Measurements from ENCODE around the gene HPSE2. TPM values are rescaled to one million over a fixed set of nuclear protein-coding genes. Genes with fewer than 3 reads are reported as not detected.
"Not testable (repeated sequence)": the region's sequence is repeated elsewhere in the genome, so short reads cannot be mapped to it uniquely, and the experiment has no call there.

HPSE2 gene
- total RNA-seq, 2 experiments from 2014 or later = not detected

- intact Hi-C loops (cut with micrococcal nuclease) = no loop called here
- ChIA-PET POLR2A (no interaction called here), CTCF (no interaction called here)
- Mint-ChIP-seq H3K27me3 (peaks cover 6% of the 10 kb centered on the region), H3K4me1 (ENCODE audit: low read depth) (no peaks in the 10 kb centered on the region), H3K36me3 (ENCODE audit: low read depth) (no peaks in the 10 kb centered on the region), H3K9me3 (no peaks in the 10 kb centered on the region), H3K4me3 (no peak overlapping the region), H3K27ac (no peak overlapping the region)
- ATAC-seq (no peak), DNase-seq (no peak)
- TF ChIP-seq, protein P1, sequence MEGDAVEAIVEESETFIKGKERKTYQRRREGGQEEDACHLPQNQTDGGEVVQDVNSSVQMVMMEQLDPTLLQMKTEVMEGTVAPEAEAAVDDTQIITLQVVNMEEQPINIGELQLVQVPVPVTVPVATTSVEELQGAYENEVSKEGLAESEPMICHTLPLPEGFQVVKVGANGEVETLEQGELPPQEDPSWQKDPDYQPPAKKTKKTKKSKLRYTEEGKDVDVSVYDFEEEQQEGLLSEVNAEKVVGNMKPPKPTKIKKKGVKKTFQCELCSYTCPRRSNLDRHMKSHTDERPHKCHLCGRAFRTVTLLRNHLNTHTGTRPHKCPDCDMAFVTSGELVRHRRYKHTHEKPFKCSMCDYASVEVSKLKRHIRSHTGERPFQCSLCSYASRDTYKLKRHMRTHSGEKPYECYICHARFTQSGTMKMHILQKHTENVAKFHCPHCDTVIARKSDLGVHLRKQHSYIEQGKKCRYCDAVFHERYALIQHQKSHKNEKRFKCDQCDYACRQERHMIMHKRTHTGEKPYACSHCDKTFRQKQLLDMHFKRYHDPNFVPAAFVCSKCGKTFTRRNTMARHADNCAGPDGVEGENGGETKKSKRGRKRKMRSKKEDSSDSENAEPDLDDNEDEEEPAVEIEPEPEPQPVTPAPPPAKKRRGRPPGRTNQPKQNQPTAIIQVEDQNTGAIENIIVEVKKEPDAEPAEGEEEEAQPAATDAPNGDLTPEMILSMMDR (IDR thresholded peaks at IDR 0.05) = no peak
Measured at GRCh38 chr10:98509745-98510144, 725.9 kb downstream of the HPSE2 start.

DNA sequence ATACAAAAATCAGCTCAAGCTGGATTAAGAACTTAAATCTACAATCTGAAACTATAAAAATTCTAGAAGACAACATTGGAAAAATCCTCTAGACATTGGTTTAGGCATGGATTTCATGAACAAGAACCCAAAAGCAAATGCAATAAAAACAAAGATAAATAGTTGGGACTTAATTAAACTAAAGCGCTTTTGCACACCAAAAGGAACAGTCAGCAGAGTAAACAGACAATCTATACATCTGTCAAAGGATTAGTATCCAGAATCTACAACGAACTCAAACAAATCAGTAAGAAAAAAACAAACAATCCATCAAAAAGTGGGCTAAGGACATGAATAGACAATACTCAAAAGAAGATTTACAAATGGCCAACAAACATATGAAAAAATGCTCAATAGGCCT is 733.1 kb downstream of the HPSE2 start:
- intact Hi-C loops (cut with micrococcal nuclease); ATAC-seq; H3K9me3 Mint-ChIP-seq; POLR2A ChIA-PET; H3K27ac Mint-ChIP-seq; H3K36me3 Mint-ChIP-seq (ENCODE audit: low read depth); H3K4me3 Mint-ChIP-seq; H3K4me1 Mint-ChIP-seq (ENCODE audit: low read depth); DNase-seq; CTCF ChIA-PET: not testable (repeated sequence)
- H3K27me3 Mint-ChIP-seq = peaks cover 27% of the 10 kb centered on the region

DNA sequence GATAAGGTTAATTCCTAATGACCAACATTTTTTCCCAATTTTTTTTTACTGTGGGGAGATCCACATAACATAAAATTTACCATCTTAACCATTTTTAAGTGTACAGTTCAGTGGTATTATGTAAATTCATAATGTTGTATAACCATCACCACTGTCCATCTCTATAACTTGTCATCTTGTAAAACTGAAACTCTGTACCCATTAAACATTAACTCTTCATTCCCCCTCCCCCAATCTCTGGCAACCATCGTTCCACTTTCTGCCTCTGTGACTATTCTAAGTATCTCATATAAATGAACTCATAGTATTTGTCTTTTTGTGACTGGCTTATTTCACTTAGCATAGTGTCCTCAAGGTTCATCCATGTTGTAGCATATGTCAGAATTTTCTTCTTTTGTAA is 742.9 kb downstream of the HPSE2 start:
- no peaks in the 10 kb centered on the region for H3K4me1 Mint-ChIP-seq (ENCODE audit: low read depth)
- ChIA-PET POLR2A (no interaction called here), CTCF (no interaction called here)
- peaks cover 8% of the 10 kb centered on the region for H3K27me3 Mint-ChIP-seq
- intact Hi-C loops (cut with micrococcal nuclease) = no loop called here
- DNase-seq (no peak), ATAC-seq (no peak)
- no peak overlapping the region for H3K27ac Mint-ChIP-seq
- no peak overlapping the region for H3K4me3 Mint-ChIP-seq
- TF ChIP-seq, protein P1 (IDR thresholded peaks at IDR 0.05) = no peak
- peaks cover 15% of the 10 kb centered on the region for H3K9me3 Mint-ChIP-seq
- H3K36me3 Mint-ChIP-seq (ENCODE audit: low read depth) = no peaks in the 10 kb centered on the region

DNA sequence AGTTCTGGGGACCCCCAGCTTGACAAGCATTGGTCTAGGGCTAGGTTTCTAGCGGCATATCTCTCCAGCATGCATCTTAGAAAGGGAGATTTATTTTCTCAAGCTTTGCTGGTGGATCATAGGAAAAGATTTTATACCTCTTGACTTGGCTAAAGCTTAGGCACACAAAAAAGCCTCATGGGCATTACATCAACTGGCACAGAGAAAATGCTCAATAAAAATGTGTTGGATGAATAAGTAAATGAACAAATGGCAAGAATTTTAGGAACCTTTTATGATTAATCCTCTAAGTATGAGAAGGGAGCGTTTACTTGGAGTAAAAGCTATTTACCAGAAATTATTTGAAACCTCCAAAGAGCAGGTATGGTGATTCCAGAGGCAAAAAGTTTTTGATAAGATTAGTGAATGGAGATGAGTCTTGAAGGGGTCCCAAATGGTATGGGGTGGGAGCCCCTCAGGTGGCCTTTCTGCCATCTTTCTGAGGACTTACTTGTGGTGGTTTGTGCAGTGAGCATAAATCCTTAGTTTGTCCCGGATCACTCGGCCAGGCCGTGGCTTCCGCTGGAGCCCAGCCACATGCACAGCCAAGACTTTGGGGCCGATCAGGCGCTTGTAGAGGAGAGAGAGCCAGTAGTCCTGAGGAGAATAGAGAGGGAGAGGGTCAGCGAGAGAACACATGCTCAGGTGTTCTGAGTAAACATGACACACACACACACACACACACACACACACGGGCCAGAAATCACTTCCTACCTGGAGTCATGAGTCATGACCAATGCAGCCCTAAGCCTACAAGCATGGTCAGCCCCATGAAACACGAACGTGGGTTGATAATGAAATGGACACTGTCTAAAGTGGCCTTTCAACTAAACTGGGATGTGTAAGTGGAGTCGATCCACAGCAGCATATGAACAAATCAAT is 745.8 kb downstream of the HPSE2 start:
- no peaks in the 10 kb centered on the region for H3K36me3 Mint-ChIP-seq (ENCODE audit: low read depth)
- H3K27ac Mint-ChIP-seq = no peak overlapping the region
- DNase-seq = no peak
- CTCF ChIA-PET = no interaction called here
- no peak overlapping the region for H3K4me3 Mint-ChIP-seq
- peaks cover 4% of the 10 kb centered on the region for H3K27me3 Mint-ChIP-seq
- no peaks in the 10 kb centered on the region for H3K4me1 Mint-ChIP-seq (ENCODE audit: low read depth)
- intact Hi-C loops (cut with micrococcal nuclease) = no loop called here
- TF ChIP-seq, protein P1 (IDR thresholded peaks at IDR 0.05) = no peak
- POLR2A ChIA-PET = no interaction called here
- ATAC-seq = no peak
- no peaks in the 10 kb centered on the region for H3K9me3 Mint-ChIP-seq

GRCh38 chr10:98488669-98489430 is 746.8 kb downstream of the HPSE2 start:
- no peak for DNase-seq
- Mint-ChIP-seq H3K27me3 (peaks cover 4% of the 10 kb centered on the region), H3K27ac (no peak overlapping the region), H3K9me3 (no peaks in the 10 kb centered on the region), H3K4me3 (no peak overlapping the region), H3K36me3 (ENCODE audit: low read depth) (no peaks in the 10 kb centered on the region), H3K4me1 (ENCODE audit: low read depth) (no peaks in the 10 kb centered on the region)
- TF ChIP-seq, protein P1 (IDR thresholded peaks at IDR 0.05) = no peak
- ChIA-PET CTCF (no interaction called here), POLR2A (no interaction called here)
- intact Hi-C loops (cut with micrococcal nuclease) = no loop called here
- ATAC-seq = no peak
